ENCODE measurements around the gene FSTL5. TPM values are rescaled to one million over a fixed set of nuclear protein-coding genes. Genes with fewer than 3 reads are reported as not detected.
"Not testable (repeated sequence)": the region's sequence is repeated elsewhere in the genome, so short reads cannot be mapped to it uniquely, and the experiment has no call there.

Gene FSTL5
- total and polyA plus RNA-seq, 2 of the 8 experiments (the other 6 are each of a cell fraction or from before 2014, with no cell fraction given), result 0.09 to 0.32 TPM

DNA sequence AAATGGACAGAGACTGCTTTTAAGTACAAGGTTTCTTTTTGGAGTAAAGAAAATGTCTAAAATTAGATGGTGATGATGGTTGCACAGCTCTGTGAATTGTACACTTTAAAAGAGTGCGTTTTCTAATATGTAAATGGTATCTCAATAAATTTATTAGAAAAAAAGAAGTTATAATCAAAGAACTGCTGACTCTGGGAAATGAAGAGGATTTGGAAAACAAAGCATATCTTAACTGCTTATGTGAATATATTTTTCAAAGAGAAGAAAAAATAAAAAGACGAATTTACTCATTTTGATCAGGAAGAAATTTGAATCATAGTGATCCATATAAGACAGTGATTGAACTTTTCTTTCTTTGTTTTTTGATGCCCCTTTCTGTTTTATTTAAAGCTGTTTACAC, 45.9 kb upstream of the FSTL5 start:
- Histone ChIP-seq H3K4ac (replicated peaks; ENCODE audit: insufficient read length, low read depth, low read length) (no peak overlapping the region), H4K5ac (ENCODE audit: insufficient read length, low read depth, low read length) (no peak overlapping the region), H3K14ac (ENCODE audit: insufficient read length) (no peak overlapping the region), H2BK15ac (ENCODE audit: low read length) (no peak overlapping the region), H3K4me2 (ENCODE audit: insufficient read depth in 1 of 2, low read depth in 2 of 2, low read length in 2 of 2) (no peak overlapping the region), H3K23ac (ENCODE audit: insufficient read length) (no peak overlapping the region), H3K56ac (replicated peaks; ENCODE audit: insufficient read length, low read depth, low read length) (no peak overlapping the region), H4K8ac (ENCODE audit: extremely low read depth, insufficient read depth, low read length) (no peak overlapping the region), H4K20me1 (replicated peaks in 1 of 2; ENCODE audit: control insufficient read depth in 1 of 2, insufficient read depth in 2 of 2, low read length in 2 of 2) (no peaks in the 10 kb centered on the region), H2AK5ac (ENCODE audit: low read depth, low read length) (no peak overlapping the region), H2BK20ac (ENCODE audit: low read length) (no peak overlapping the region), H3K36me3 (ENCODE audit: control insufficient read depth in 2 of 4, insufficient read depth in 4 of 4, low read length in 3 of 4) (no peaks in the 10 kb centered on the region), H3K9me3 (ENCODE audit: insufficient read depth in 2 of 2, low read depth in 1 of 2, low read length in 1 of 2) (no peaks in the 10 kb centered on the region), H2BK5ac (ENCODE audit: low read depth, low read length) (no peak overlapping the region), H4K91ac (replicated peaks; ENCODE audit: insufficient read length, low read length) (no peak overlapping the region), H3K27ac (ENCODE audit: low read depth, low read length) (no peak overlapping the region), H2BK120ac (replicated peaks; ENCODE audit: low read depth, low read length) (no peak overlapping the region), H3K4me3 (ENCODE audit: extremely low read depth in 1 of 4, insufficient read depth in 2 of 4, low read depth in 3 of 4, low read length in 4 of 4) (no peak overlapping the region), H3K23me2 (ENCODE audit: low read depth, low read length) (no peaks in the 10 kb centered on the region), H3K79me2 (ENCODE audit: control insufficient read depth in 1 of 2, insufficient read depth in 2 of 2, low read length in 2 of 2) (no peaks in the 10 kb centered on the region), H3K18ac (ENCODE audit: extremely low read depth, low read length) (no peak overlapping the region), H2AFZ (ENCODE audit: low read length) (no peak overlapping the region), H3K4me1 (replicated peaks in 1 of 4; ENCODE audit: control insufficient read depth in 3 of 4, insufficient read depth in 4 of 4, low read length in 3 of 4) (no peaks in the 10 kb centered on the region), H3K27me3 (replicated peaks in 1 of 4; ENCODE audit: control insufficient read depth in 3 of 4, extremely low read depth in 1 of 4, insufficient read depth in 3 of 4, low read length in 3 of 4) (no peaks in the 10 kb centered on the region), H3K79me1 (ENCODE audit: low read depth, low read length) (no peaks in the 10 kb centered on the region), H3K9ac (replicated peaks in 1 of 4; ENCODE audit: extremely low read depth in 1 of 4, low read depth in 3 of 4, low read length in 3 of 4) (no peak overlapping the region), H2BK12ac (ENCODE audit: low read depth, low read length) (no peak overlapping the region)
- TF ChIP-seq CTBP2 (IDR thresholded peaks at IDR 0.05; ENCODE audit: borderline replicate concordance, insufficient read depth, insufficient read length, low read length) (no peak), YY1 (IDR thresholded peaks at IDR 0.05; ENCODE audit: low read depth, low read length) (no peak)
- CTCF ChIA-PET (ENCODE audit: partially characterized antibody), result interaction anchor here (0.8 kb wide), 1 partner anchor 507 kb away, joined by 4 read pairs; no protein-coding TSS in a partner anchor
- DNase-seq (ENCODE audit: low read depth in 1 of 2, low spot score in 2 of 2), result no peak
- 95% methylated on average over 2 of the region's 2 CpGs; no CpG with 5 or more reads in 1 of the 2 experiments for WGBS, 2 experiments (ENCODE audit: extremely low coverage in 1 of 2, insufficient coverage in 1 of 2, insufficient read length in 1 of 2, insufficient replicate concordance in 2 of 2, low coverage in 1 of 2, low lambda C conversion rate in 2 of 2, missing lambda C conversion rate in 1 of 2)
- POLR2A ChIA-PET (ENCODE audit: partially characterized antibody), result no interaction called here
- no peak for FAIRE-seq

DNA sequence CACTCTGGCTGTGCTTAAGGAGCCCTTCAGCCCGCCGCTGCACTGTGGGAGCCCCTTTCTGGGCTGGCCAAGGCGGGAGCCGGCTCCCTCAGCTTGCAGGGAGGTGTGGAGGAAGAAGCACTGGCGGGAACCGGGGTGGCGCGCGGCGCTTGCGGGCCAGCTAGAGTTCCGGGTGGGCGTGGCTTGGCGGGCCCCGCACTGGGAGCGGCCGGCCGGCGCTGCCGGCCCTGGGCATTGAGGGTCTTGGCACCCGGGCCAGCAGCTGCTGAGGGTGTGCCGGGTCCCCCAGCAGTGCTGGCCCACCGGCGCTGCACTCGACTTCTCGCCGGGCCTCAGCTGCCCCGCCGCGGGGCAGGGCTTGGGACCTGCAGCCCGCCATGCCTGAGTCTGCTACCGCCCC, 39.7 kb upstream of the FSTL5 start:
- H2AK5ac ChIP-seq (ENCODE audit: low read depth, low read length); H4K8ac ChIP-seq (ENCODE audit: extremely low read depth, insufficient read depth, low read length); H3K4me3 ChIP-seq (ENCODE audit: extremely low read depth in 1 of 4, insufficient read depth in 2 of 4, low read depth in 3 of 4, low read length in 4 of 4); H3K23me2 ChIP-seq (ENCODE audit: low read depth, low read length); H2BK20ac ChIP-seq (ENCODE audit: low read length); DNase-seq (ENCODE audit: low read depth in 1 of 2, low spot score in 2 of 2); H2AFZ ChIP-seq (ENCODE audit: low read length); H3K9me3 ChIP-seq (ENCODE audit: insufficient read depth in 2 of 2, low read depth in 1 of 2, low read length in 1 of 2); FAIRE-seq; CTCF ChIA-PET (ENCODE audit: partially characterized antibody); H3K9ac ChIP-seq (replicated peaks in 1 of 4; ENCODE audit: extremely low read depth in 1 of 4, low read depth in 3 of 4, low read length in 3 of 4); H4K5ac ChIP-seq (ENCODE audit: insufficient read length, low read depth, low read length); H2BK120ac ChIP-seq (replicated peaks; ENCODE audit: low read depth, low read length); H3K23ac ChIP-seq (ENCODE audit: insufficient read length); H3K4ac ChIP-seq (replicated peaks; ENCODE audit: insufficient read length, low read depth, low read length); H2BK12ac ChIP-seq (ENCODE audit: low read depth, low read length); H3K79me2 ChIP-seq (ENCODE audit: control insufficient read depth in 1 of 2, insufficient read depth in 2 of 2, low read length in 2 of 2); H3K18ac ChIP-seq (ENCODE audit: extremely low read depth, low read length); H3K79me1 ChIP-seq (ENCODE audit: low read depth, low read length); H4K20me1 ChIP-seq (replicated peaks in 1 of 2; ENCODE audit: control insufficient read depth in 1 of 2, insufficient read depth in 2 of 2, low read length in 2 of 2); H3K36me3 ChIP-seq (ENCODE audit: control insufficient read depth in 2 of 4, insufficient read depth in 4 of 4, low read length in 3 of 4); H3K14ac ChIP-seq (ENCODE audit: insufficient read length); H3K27ac ChIP-seq (ENCODE audit: low read depth, low read length); H4K91ac ChIP-seq (replicated peaks; ENCODE audit: insufficient read length, low read length); H3K56ac ChIP-seq (replicated peaks; ENCODE audit: insufficient read length, low read depth, low read length); H2BK15ac ChIP-seq (ENCODE audit: low read length); POLR2A ChIA-PET (ENCODE audit: partially characterized antibody); H3K4me2 ChIP-seq (ENCODE audit: insufficient read depth in 1 of 2, low read depth in 2 of 2, low read length in 2 of 2); H3K4me1 ChIP-seq (replicated peaks in 1 of 4; ENCODE audit: control insufficient read depth in 3 of 4, insufficient read depth in 4 of 4, low read length in 3 of 4); H3K27me3 ChIP-seq (replicated peaks in 1 of 4; ENCODE audit: control insufficient read depth in 3 of 4, extremely low read depth in 1 of 4, insufficient read depth in 3 of 4, low read length in 3 of 4); H2BK5ac ChIP-seq (ENCODE audit: low read depth, low read length): not testable (repeated sequence)
- 95% methylated on average over 26 of the region's 32 CpGs; no CpG with 5 or more reads in 1 of the 2 experiments for WGBS, 2 experiments (ENCODE audit: extremely low coverage in 1 of 2, insufficient coverage in 1 of 2, insufficient read length in 1 of 2, insufficient replicate concordance in 2 of 2, low coverage in 1 of 2, low lambda C conversion rate in 2 of 2, missing lambda C conversion rate in 1 of 2)

Measured in H1 (cell line).